ENCODE data around the gene XXYLT1.

XXYLT1 gene

GRCh38 chr3:195266428-195266827 lies 4.5 kb downstream of the XXYLT1 start:
- Histone ChIP-seq H3K4me1 (ENCODE audit: control insufficient read depth, insufficient read depth, low read length, poor library complexity, severe bottlenecking) (peaks cover 27% of the 10 kb centered on the region), H3K4me3 (ENCODE audit: extremely low read depth, insufficient read depth, low read length, poor library complexity, severe bottlenecking) (no peak overlapping the region), H3K27ac (ENCODE audit: low read depth, low read length, severe bottlenecking) (no peak overlapping the region), H3K36me3 (ENCODE audit: control insufficient read depth, insufficient read depth, low read length) (peaks cover 31% of the 10 kb centered on the region), H3K9me3 (ENCODE audit: control insufficient read depth, low read length) (no peaks in the 10 kb centered on the region)
- WGBS, 2 experiments (ENCODE audit: insufficient coverage in 2 of 2): 91 to 97% methylated on average over 3 to 5 of the region's 5 CpGs

GRCh38 chr3:195265363-195265976 lies 5.5 kb downstream of the XXYLT1 start:
- H3K36me3 ChIP-seq (ENCODE audit: control insufficient read depth, insufficient read depth, low read length): peaks cover 31% of the 10 kb centered on the region
- peaks cover 35% of the 10 kb centered on the region for H3K4me1 ChIP-seq (ENCODE audit: control insufficient read depth, insufficient read depth, low read length, poor library complexity, severe bottlenecking)
- H3K27ac ChIP-seq (ENCODE audit: low read depth, low read length, severe bottlenecking): no peak overlapping the region
- no peaks in the 10 kb centered on the region for H3K9me3 ChIP-seq (ENCODE audit: control insufficient read depth, low read length)
- 93 to 99% methylated on average over 10 to 13 of the region's 13 CpGs for WGBS, 2 experiments (ENCODE audit: insufficient coverage in 2 of 2)
- no peak overlapping the region for H3K4me3 ChIP-seq (ENCODE audit: extremely low read depth, insufficient read depth, low read length, poor library complexity, severe bottlenecking)

DNA sequence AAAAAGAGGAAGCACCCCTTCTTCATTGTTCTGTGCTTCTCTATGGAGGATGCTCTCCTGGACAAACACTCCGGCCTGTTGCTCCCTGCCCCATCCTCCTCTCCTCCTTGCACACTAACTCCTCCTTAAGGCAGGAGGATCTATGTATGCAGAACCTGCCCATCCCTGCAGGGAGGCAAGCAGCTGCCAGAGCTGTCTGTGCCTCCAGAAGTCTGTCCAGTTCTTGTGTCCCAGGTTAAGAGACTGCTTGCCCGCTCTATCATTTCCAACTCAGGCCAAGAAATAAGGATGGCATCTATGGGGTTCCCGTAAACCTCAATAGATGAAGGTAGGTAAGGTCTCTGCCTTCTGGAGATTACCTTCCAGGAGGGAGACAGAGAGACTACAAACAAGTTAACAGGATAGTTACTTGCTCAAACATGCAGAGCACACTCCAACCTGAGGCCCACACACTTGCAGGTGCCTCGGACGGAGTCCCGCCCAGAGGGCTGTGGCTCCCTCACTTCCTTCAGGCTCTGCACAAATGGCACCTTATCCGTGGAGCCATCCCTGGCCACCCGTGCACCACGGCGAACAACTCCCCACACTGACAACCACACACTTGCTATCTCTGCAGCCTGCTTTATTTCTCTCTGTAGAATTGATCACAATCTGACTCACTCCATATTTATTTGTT lies 6.9 kb downstream of the XXYLT1 start:
- H3K36me3 ChIP-seq (ENCODE audit: control insufficient read depth, insufficient read depth, low read length): peaks cover 30% of the 10 kb centered on the region
- 90 to 97% methylated on average over 9 to 10 of the region's 10 CpGs for WGBS, 2 experiments (ENCODE audit: insufficient coverage in 2 of 2)
- H3K4me3 ChIP-seq (ENCODE audit: extremely low read depth, insufficient read depth, low read length, poor library complexity, severe bottlenecking): no peak overlapping the region
- no peaks in the 10 kb centered on the region for H3K9me3 ChIP-seq (ENCODE audit: control insufficient read depth, low read length)
- H3K4me1 ChIP-seq (ENCODE audit: control insufficient read depth, insufficient read depth, low read length, poor library complexity, severe bottlenecking): peaks cover 31% of the 10 kb centered on the region
- no peak overlapping the region for H3K27ac ChIP-seq (ENCODE audit: low read depth, low read length, severe bottlenecking)

DNA sequence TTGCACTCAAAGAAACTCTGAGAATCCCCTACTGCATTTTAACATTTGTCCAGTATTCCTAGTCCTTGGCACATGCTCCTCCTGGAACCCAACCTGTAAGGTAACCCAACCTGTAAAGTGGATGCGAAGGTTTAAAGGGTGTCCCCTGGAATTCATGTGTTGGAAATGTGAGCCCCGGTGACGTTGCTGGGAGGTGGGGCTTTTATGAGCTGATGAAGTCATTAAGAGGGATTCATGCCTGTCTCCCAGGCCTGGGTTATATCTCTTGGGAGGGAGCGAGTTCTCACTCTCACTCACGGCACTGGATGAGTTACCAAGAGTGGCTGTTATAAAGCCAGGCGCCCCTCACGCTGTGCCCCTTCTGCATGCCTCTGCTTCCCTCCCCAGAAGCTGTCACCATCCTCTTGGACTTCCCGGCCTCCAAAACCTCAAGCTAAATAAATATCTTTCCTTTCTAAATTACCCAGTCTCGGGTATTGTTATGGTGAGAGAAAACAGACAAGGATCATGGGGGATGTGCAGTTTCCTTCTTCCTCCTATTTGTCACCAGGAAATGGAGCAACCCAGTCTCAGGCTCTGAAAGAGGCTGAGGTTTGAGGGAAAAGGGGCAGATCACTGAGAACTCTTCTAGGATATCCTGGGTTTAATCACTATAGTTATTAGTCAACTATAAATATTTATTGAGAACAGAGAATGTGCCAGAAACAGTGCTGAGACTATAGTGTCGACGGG lies 7.6 kb downstream of the XXYLT1 start:
- WGBS, 2 experiments (ENCODE audit: insufficient coverage in 2 of 2): 85 to 91% methylated on average over 5 of the region's 11 CpGs
- Histone ChIP-seq H3K4me1 (ENCODE audit: control insufficient read depth, insufficient read depth, low read length, poor library complexity, severe bottlenecking) (peaks cover 34% of the 10 kb centered on the region), H3K4me3 (ENCODE audit: extremely low read depth, insufficient read depth, low read length, poor library complexity, severe bottlenecking) (no peak overlapping the region), H3K27ac (ENCODE audit: low read depth, low read length, severe bottlenecking) (no peak overlapping the region), H3K9me3 (ENCODE audit: control insufficient read depth, low read length) (no peaks in the 10 kb centered on the region), H3K36me3 (ENCODE audit: control insufficient read depth, insufficient read depth, low read length) (peaks cover 28% of the 10 kb centered on the region)

- Histone ChIP-seq H3K4me1 (ENCODE audit: control insufficient read depth, insufficient read depth, low read length, poor library complexity, severe bottlenecking) (peaks cover 37% of the 10 kb centered on the region), H3K9me3 (ENCODE audit: control insufficient read depth, low read length) (no peaks in the 10 kb centered on the region), H3K27ac (ENCODE audit: low read depth, low read length, severe bottlenecking) (no peak overlapping the region), H3K36me3 (ENCODE audit: control insufficient read depth, insufficient read depth, low read length) (peaks cover 18% of the 10 kb centered on the region), H3K4me3 (ENCODE audit: extremely low read depth, insufficient read depth, low read length, poor library complexity, severe bottlenecking) (no peak overlapping the region)
- WGBS, 2 experiments (ENCODE audit: insufficient coverage in 2 of 2): no CpG with 5 or more reads among the region's 2 CpGs
Observed at GRCh38 chr3:195261925-195262324, 9.0 kb downstream of the XXYLT1 start.

- Histone ChIP-seq H3K4me1 (ENCODE audit: control insufficient read depth, insufficient read depth, low read length, poor library complexity, severe bottlenecking) (peaks cover 34% of the 10 kb centered on the region), H3K4me3 (ENCODE audit: extremely low read depth, insufficient read depth, low read length, poor library complexity, severe bottlenecking) (peak overlapping the region; percentile 49), H3K27ac (ENCODE audit: low read depth, low read length, severe bottlenecking) (peak overlapping the region; percentile 62), H3K9me3 (ENCODE audit: control insufficient read depth, low read length) (no peaks in the 10 kb centered on the region), H3K36me3 (ENCODE audit: control insufficient read depth, insufficient read depth, low read length) (peaks cover 3% of the 10 kb centered on the region)
- 2% methylated on average over 27 to 29 of the region's 41 CpGs for WGBS, 2 experiments (ENCODE audit: insufficient coverage in 2 of 2)
Observed at GRCh38 chr3:195260280-195260905, 10.6 kb downstream of the XXYLT1 start.

GRCh38 chr3:195259475-195260279 lies 11.3 kb downstream of the XXYLT1 start:
- peaks cover 3% of the 10 kb centered on the region for H3K36me3 ChIP-seq (ENCODE audit: control insufficient read depth, insufficient read depth, low read length)
- H3K9me3 ChIP-seq (ENCODE audit: control insufficient read depth, low read length): no peaks in the 10 kb centered on the region
- peak overlapping the region; percentile 49 for H3K4me3 ChIP-seq (ENCODE audit: extremely low read depth, insufficient read depth, low read length, poor library complexity, severe bottlenecking)
- H3K4me1 ChIP-seq (ENCODE audit: control insufficient read depth, insufficient read depth, low read length, poor library complexity, severe bottlenecking): peaks cover 33% of the 10 kb centered on the region
- H3K27ac ChIP-seq (ENCODE audit: low read depth, low read length, severe bottlenecking): peak overlapping the region; percentile 90
- WGBS, 2 experiments (ENCODE audit: insufficient coverage in 2 of 2): 4 to 7% methylated on average over 59 to 63 of the region's 82 CpGs

DNA sequence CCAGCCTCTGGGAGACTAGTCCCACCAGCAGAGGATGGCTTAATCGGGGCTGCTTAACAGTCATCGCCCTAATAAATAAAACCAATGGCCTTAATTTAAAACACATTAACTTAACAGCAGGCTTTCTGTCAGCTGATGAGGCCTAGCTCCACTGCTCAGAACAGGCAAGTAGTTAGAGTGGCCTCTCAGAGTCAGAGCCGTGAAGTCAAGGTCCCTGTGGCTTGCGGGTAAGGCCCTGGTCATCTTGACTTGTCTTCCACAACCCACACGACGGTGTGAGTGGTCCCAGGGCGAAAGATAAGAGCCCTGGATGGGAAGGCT lies 11.8 kb downstream of the XXYLT1 start:
- H3K36me3 ChIP-seq (ENCODE audit: control insufficient read depth, insufficient read depth, low read length): peaks cover 3% of the 10 kb centered on the region
- H3K4me3 ChIP-seq (ENCODE audit: extremely low read depth, insufficient read depth, low read length, poor library complexity, severe bottlenecking): peak overlapping the region; percentile 49
- 47 to 67% methylated on average over 3 of the region's 7 CpGs for WGBS, 2 experiments (ENCODE audit: insufficient coverage in 2 of 2)
- H3K27ac ChIP-seq (ENCODE audit: low read depth, low read length, severe bottlenecking): peak overlapping the region; percentile 90
- H3K4me1 ChIP-seq (ENCODE audit: control insufficient read depth, insufficient read depth, low read length, poor library complexity, severe bottlenecking): peaks cover 32% of the 10 kb centered on the region
- no peaks in the 10 kb centered on the region for H3K9me3 ChIP-seq (ENCODE audit: control insufficient read depth, low read length)

DNA sequence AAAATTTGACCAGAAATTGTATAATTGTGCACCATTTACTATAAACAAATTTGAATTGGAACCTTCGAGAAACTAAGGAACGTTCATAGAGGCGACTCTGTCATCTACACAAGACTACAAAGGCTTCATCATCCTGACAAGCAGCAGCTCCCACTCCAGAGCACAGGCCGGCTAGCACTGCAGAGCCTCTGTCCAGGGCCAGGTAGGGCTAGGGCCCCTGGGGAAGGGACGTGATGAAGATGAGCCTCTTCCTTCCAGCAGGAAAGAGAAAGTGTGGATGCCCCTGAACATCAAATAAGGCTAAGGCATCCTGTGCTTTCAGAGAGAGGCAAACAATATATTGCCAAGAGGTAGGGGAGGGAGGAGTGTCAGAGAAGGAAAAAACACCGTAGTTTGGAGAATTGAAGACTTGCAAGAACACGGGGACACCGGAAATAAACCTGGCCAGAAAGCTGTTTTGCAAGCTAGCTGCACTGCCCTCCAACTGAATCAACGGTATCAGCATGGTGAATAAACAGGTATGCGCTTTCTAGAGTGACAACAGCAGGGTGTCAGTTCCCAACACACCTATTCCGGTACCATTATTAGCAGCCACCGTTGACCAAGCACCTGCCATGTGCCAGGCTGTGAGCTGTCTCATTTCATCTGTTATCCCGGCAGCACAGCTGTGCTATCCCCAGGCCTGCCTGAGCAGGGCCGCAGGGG lies 12.4 kb downstream of the XXYLT1 start:
- H3K27ac ChIP-seq (ENCODE audit: low read depth, low read length, severe bottlenecking): peak overlapping the region; percentile 90
- peaks cover 36% of the 10 kb centered on the region for H3K4me1 ChIP-seq (ENCODE audit: control insufficient read depth, insufficient read depth, low read length, poor library complexity, severe bottlenecking)
- H3K4me3 ChIP-seq (ENCODE audit: extremely low read depth, insufficient read depth, low read length, poor library complexity, severe bottlenecking): no peak overlapping the region
- H3K36me3 ChIP-seq (ENCODE audit: control insufficient read depth, insufficient read depth, low read length): no peaks in the 10 kb centered on the region
- 80 to 86% methylated on average over 12 to 14 of the region's 14 CpGs for WGBS, 2 experiments (ENCODE audit: insufficient coverage in 2 of 2)
- H3K9me3 ChIP-seq (ENCODE audit: control insufficient read depth, low read length): no peaks in the 10 kb centered on the region

Data from mesodermal cell (in vitro differentiated cells).